ENCODE data around the gene AKNA. TPM values are rescaled to one million over a fixed set of nuclear protein-coding genes. Genes with fewer than 3 reads are reported as not detected.

AKNA gene
- total RNA-seq, 3 donors from 2014 or later: 20.1 to 52.0 (median 35.7) TPM

GRCh38 chr9:114351932-114352331, 35.9 kb downstream of the AKNA start:
- Histone ChIP-seq H3K9me3 (no peaks in the 10 kb centered on the region), H3K4me3 (no peak overlapping the region), H3K27me3 (no peaks in the 10 kb centered on the region), H3K4me1 (no peaks in the 10 kb centered on the region), H3K36me3 (peaks cover 11% of the 10 kb centered on the region), H3K27ac (no peak overlapping the region)
- no peak for DNase-seq (ENCODE audit: low spot score in 2 of 2)
- intact Hi-C loops (cut with DNase I; ENCODE audit: low total_unique reads): no loop called here
- TF ChIP-seq, protein P1, sequence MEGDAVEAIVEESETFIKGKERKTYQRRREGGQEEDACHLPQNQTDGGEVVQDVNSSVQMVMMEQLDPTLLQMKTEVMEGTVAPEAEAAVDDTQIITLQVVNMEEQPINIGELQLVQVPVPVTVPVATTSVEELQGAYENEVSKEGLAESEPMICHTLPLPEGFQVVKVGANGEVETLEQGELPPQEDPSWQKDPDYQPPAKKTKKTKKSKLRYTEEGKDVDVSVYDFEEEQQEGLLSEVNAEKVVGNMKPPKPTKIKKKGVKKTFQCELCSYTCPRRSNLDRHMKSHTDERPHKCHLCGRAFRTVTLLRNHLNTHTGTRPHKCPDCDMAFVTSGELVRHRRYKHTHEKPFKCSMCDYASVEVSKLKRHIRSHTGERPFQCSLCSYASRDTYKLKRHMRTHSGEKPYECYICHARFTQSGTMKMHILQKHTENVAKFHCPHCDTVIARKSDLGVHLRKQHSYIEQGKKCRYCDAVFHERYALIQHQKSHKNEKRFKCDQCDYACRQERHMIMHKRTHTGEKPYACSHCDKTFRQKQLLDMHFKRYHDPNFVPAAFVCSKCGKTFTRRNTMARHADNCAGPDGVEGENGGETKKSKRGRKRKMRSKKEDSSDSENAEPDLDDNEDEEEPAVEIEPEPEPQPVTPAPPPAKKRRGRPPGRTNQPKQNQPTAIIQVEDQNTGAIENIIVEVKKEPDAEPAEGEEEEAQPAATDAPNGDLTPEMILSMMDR (IDR thresholded peaks at IDR 0.05): no peak
- no peak for TF ChIP-seq POLR2A (IDR thresholded peaks at IDR 0.05)
- no peak for TF ChIP-seq POLR2AphosphoS5 (IDR thresholded peaks at IDR 0.05)

- Histone ChIP-seq H3K9me3 (no peaks in the 10 kb centered on the region), H3K27ac (no peak overlapping the region), H3K36me3 (peaks cover 14% of the 10 kb centered on the region), H3K4me1 (no peaks in the 10 kb centered on the region), H3K27me3 (no peaks in the 10 kb centered on the region), H3K4me3 (no peak overlapping the region)
- DNase-seq (ENCODE audit: low spot score in 2 of 2): no peak
- intact Hi-C loops (cut with DNase I; ENCODE audit: low total_unique reads): no loop called here
- TF ChIP-seq, protein P1 (IDR thresholded peaks at IDR 0.05): no peak
- TF ChIP-seq POLR2A (IDR thresholded peaks at IDR 0.05) (no peak), POLR2AphosphoS5 (IDR thresholded peaks at IDR 0.05) (no peak)
Measured at GRCh38 chr9:114350636-114351401, 37.0 kb downstream of the AKNA start.

DNA sequence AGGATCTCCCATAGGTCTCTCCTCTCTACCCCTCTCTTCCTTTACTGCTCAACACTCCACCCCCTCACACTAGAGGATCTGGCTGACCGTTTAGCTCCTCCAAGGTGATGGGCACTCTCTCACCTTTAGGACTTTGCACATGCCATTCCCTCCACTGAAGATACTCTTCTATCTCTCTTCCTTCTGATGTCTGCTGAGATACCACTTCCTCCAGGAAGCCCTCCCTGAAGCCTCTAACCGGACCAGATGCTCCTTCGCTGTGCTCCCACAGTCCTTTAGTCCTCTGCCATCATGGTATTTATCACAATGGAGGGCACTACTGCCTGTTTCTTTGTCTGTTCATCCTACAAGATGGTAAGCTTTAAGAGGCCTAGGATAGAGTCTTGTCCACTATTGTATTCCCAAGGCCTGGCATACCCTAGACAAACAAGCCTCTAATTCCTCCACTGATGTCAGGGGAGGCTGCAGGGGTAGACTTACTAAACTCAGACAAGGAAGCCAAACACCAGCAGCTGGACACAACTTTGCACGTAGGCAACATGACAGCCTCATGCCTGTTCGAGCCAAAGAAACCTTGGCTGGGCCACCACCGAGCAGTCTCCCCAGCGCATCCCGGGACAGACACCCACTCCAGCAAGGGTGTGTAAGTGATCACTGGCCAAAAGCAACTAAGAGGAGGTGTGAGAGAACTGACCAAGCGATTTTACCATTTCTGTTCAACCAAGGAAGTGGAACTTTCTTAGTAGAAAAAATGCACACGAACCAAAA, 37.9 kb downstream of the AKNA start:
- Histone ChIP-seq H3K4me1 (no peaks in the 10 kb centered on the region), H3K27ac (peak overlapping the region in 1 of 2 donors; percentile 63), H3K27me3 (no peaks in the 10 kb centered on the region), H3K9me3 (no peaks in the 10 kb centered on the region), H3K36me3 (peaks cover 13% of the 10 kb centered on the region), H3K4me3 (no peak overlapping the region)
- no peak for DNase-seq (ENCODE audit: low spot score in 2 of 2)
- no peak for TF ChIP-seq POLR2AphosphoS5 (IDR thresholded peaks at IDR 0.05)
- TF ChIP-seq, protein P1 (IDR thresholded peaks at IDR 0.05): no peak
- no peak for TF ChIP-seq POLR2A (IDR thresholded peaks at IDR 0.05)
- intact Hi-C loops (cut with DNase I; ENCODE audit: low total_unique reads): no loop called here

DNA sequence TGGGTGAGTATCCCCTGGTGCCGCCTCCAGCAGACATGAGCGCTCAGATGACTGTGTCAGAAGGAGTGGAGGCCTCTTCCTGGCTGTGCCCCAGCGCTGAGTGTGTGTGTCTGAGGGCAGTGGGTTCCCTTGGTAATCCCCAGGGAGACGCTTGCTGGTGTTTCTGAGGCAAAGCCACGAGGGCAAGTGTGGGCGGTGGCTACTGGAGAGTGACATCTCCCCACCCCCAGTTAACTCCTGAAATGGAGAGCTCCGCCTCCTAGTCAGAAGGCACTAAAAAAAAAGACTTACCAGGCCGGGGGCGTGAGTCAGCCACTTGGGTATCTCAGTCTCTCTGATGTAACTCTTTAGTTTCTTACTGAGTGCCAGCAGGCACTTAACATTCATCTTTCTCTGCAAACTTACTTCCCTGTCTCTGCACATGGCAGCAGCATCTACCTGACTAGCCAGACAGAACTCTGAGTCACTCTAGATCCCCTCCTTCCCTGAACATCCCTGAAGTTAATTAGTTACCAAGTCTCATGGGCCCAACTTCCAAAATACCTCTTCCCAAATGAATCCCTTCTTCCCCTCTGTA, 38.8 kb downstream of the AKNA start:
- intact Hi-C loops (cut with DNase I; ENCODE audit: low total_unique reads): no loop called here
- no peak for DNase-seq (ENCODE audit: low spot score in 2 of 2)
- peaks cover 18% of the 10 kb centered on the region for H3K36me3 ChIP-seq

More for the DNA sequence above, 38.8 kb downstream of the AKNA start:
- Histone ChIP-seq H3K27me3 (no peaks in the 10 kb centered on the region), H3K9me3 (no peaks in the 10 kb centered on the region), H3K27ac (peak overlapping the region in 1 of 2 donors; percentile 63), H3K4me1 (no peaks in the 10 kb centered on the region), H3K4me3 (no peak overlapping the region)
- no peak for TF ChIP-seq POLR2A (IDR thresholded peaks at IDR 0.05)
- no peak for TF ChIP-seq POLR2AphosphoS5 (IDR thresholded peaks at IDR 0.05)
- TF ChIP-seq, protein P1 (IDR thresholded peaks at IDR 0.05): no peak
